H1 (cell line): ENCODE results near the gene SH3RF2. TPM values are rescaled to one million over a fixed set of nuclear protein-coding genes. Genes with fewer than 3 reads are reported as not detected.

Experiments used
- BCL11A ChIP-seq, 2 experiments: IDR thresholded peaks; one replicate each; pipeline ENCODE4 v1.6.1; 2011; ENCODE audit warnings: low read depth in 2 of 2, low read length in 2 of 2, mild to moderate bottlenecking in 2 of 2
- BRCA1 ChIP-seq: IDR thresholded peaks from 2 replicates; pipeline ENCODE4 v1.6.1; 2012; ENCODE audit warnings: low read depth, low read length, improper control_type of control experiment
- RBBP5 ChIP-seq: IDR thresholded peaks from 2 replicates; pipeline ENCODE4 v1.7.1; 2012; ENCODE audit warnings: low read depth, mild to moderate bottlenecking, inconsistent platforms, low read length, moderate library complexity, borderline replicate concordance
- SP2 ChIP-seq: IDR thresholded peaks from 2 replicates; pipeline ENCODE4 v1.6.1; 2012; ENCODE audit warnings: mild to moderate bottlenecking, low read length, inconsistent platforms
- polyA plus RNA-seq, 7 experiments: library from polyadenylated mRNA; depleted of rRNA in 3 of 7; stranded (reverse) in 5 of 7; unstranded in 2 of 7; fragments of >200 nt in 5 of 7; fragments of 200-250 nt in 2 of 7; gene quantifications; 1 replicate in 5 of 7; 2 replicates in 1 of 7; 4 replicates in 1 of 7; pipeline versions ENCODE4 v1.2.1 to v1.2.3, GENCODE V29; 2011 to 2013; ENCODE audit warnings: missing spikeins in 2 of 7, mixed read lengths in 2 of 7
- total RNA-seq: library from RNA; stranded (reverse); fragmentation: NEBNext Ultra II Directional; extraction: Animal tissue kit (Norgen Biotek cat#: 25700); gene quantifications from 2 replicates; pipeline ENCODE4 v1.2.1, GENCODE V29; 2021
- TF ChIP-seq, protein P1 (sequence below): IDR thresholded peaks from 2 replicates; pipeline ENCODE4 v1.6.1; 2012; ENCODE audit warnings: inconsistent platforms
- TF ChIP-seq, protein P2 (sequence below), 3 experiments: IDR thresholded peaks; 1 replicate in 2 of 3; 2 replicates in 1 of 3; pipeline versions ENCODE4 v1.5.1 to v1.6.1; 2011; ENCODE audit warnings: low read length in 3 of 3, mild to moderate bottlenecking in 3 of 3, inconsistent platforms in 2 of 3, low read depth in 1 of 3, moderate library complexity in 1 of 3; ENCODE audit not compliant: insufficient read depth in 1 of 3; ENCODE audit errors: control extremely low read depth in 1 of 3
- TF ChIP-seq, protein P3 (sequence below): IDR thresholded peaks from 2 replicates; pipeline ENCODE4 v1.6.1; 2011; ENCODE audit warnings: low read depth, mild to moderate bottlenecking, low read length; ENCODE audit not compliant: insufficient read depth

SH3RF2 gene
- total and polyA plus RNA-seq, 2 of the 8 experiments (the other 6 are each of a cell fraction or from before 2014, with no cell fraction given): 0.80 to 0.95 TPM

DNA sequence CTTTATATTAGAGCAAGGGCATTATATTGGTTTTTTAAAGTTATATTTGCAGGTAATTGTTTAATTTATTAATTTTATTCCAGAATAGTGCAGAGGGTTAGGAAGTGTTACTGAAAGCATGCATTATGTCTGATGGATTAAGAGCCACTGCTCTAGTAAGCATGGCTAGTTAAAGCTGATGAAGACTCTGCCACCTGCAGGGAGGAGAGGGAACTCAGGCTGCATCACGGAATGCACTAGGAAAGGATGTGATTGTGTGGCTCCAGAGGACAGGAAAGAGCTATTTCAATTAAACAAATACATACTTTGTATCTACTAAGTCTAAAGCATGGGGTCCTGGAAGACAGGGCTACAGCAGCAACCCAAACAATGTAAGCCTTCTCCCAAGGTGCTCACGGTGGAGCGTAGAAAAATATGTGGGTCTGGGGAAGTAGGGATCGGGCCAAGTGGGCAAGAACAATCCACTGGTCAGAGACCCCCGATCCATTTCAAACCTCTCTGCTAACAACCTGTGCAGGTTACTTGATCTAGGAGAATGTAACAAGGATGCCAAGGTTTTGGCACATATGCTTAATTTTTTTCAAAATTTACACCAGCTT, 48.3 kb upstream of the SH3RF2 start (continued):
- TF ChIP-seq SP2 (no peak), RBBP5 (no peak), BCL11A (IDR thresholded peaks at IDR 0.05; ENCODE audit: low read depth in 2 of 2, low read length in 2 of 2) (no peak), BRCA1 (0 out of 2 replicates have a peak, but pooled peaks have one; percentile 18)
- TF ChIP-seq, protein P1, sequence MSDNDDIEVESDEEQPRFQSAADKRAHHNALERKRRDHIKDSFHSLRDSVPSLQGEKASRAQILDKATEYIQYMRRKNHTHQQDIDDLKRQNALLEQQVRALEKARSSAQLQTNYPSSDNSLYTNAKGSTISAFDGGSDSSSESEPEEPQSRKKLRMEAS: no peak
- TF ChIP-seq, protein P2, sequence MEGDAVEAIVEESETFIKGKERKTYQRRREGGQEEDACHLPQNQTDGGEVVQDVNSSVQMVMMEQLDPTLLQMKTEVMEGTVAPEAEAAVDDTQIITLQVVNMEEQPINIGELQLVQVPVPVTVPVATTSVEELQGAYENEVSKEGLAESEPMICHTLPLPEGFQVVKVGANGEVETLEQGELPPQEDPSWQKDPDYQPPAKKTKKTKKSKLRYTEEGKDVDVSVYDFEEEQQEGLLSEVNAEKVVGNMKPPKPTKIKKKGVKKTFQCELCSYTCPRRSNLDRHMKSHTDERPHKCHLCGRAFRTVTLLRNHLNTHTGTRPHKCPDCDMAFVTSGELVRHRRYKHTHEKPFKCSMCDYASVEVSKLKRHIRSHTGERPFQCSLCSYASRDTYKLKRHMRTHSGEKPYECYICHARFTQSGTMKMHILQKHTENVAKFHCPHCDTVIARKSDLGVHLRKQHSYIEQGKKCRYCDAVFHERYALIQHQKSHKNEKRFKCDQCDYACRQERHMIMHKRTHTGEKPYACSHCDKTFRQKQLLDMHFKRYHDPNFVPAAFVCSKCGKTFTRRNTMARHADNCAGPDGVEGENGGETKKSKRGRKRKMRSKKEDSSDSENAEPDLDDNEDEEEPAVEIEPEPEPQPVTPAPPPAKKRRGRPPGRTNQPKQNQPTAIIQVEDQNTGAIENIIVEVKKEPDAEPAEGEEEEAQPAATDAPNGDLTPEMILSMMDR (IDR thresholded peaks at IDR 0.05; ENCODE audit: control extremely low read depth in 1 of 3, insufficient read depth in 1 of 3, low read depth in 1 of 3, low read length in 3 of 3): peak; percentile 58 to 93 (median 73)
- TF ChIP-seq, protein P3, sequence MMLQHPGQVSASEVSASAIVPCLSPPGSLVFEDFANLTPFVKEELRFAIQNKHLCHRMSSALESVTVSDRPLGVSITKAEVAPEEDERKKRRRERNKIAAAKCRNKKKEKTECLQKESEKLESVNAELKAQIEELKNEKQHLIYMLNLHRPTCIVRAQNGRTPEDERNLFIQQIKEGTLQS: no peak
- TF ChIP-seq, all 59 proteins: peak for 4
